ENCODE data around the gene GMDS. TPM values are rescaled to one million over a fixed set of nuclear protein-coding genes. Genes with fewer than 3 reads are reported as not detected.

The GMDS gene
- total RNA-seq, 4 donors from 2014 or later, result 8.7 to 23.1 (median 18.4) TPM

DNA sequence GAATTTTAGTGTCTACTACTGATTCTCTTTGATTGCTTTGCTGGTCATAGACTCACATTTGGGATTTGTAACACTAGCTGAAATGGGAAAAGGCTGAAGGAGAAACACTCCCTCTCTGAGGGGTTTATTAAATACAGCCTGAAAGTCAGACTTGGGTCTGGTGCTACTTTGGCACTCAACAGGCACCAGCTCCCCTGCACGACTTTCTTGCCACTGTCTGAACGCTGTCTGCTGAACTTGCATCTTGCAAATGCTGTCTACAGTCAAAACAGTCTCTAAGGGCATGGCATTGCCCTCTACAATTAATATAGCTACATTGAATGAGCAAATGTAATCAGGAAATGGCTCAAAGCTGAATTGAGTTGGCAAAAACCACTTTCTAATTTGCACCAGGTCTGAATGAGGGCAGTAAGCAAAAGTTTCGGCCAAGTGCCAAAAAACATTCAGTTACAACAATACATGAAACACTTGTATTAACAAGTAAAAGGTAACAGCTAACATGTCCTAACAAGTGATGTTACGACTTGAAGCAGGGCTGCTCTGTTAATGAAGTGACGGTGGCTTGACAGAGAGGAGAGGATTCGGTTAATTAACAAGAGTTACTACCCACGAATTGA lies 516.2 kb downstream of the GMDS start:
- no peak overlapping the region for H3K4me3 ChIP-seq (ENCODE audit: low read depth, poor library complexity, severe bottlenecking)
- WGBS, 2 donors, result 55 to 60% methylated on average over 7 of the region's 7 CpGs
- DNase-seq (ENCODE audit: low spot score in 2 of 2), result no peak
- TF ChIP-seq, protein P1, sequence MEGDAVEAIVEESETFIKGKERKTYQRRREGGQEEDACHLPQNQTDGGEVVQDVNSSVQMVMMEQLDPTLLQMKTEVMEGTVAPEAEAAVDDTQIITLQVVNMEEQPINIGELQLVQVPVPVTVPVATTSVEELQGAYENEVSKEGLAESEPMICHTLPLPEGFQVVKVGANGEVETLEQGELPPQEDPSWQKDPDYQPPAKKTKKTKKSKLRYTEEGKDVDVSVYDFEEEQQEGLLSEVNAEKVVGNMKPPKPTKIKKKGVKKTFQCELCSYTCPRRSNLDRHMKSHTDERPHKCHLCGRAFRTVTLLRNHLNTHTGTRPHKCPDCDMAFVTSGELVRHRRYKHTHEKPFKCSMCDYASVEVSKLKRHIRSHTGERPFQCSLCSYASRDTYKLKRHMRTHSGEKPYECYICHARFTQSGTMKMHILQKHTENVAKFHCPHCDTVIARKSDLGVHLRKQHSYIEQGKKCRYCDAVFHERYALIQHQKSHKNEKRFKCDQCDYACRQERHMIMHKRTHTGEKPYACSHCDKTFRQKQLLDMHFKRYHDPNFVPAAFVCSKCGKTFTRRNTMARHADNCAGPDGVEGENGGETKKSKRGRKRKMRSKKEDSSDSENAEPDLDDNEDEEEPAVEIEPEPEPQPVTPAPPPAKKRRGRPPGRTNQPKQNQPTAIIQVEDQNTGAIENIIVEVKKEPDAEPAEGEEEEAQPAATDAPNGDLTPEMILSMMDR (IDR thresholded peaks at IDR 0.05), result no peak
- no peak for TF ChIP-seq POLR2A (IDR thresholded peaks at IDR 0.05)
- intact Hi-C loops (cut with DNase I; ENCODE audit: low total_unique reads), result no loop called here

DNA sequence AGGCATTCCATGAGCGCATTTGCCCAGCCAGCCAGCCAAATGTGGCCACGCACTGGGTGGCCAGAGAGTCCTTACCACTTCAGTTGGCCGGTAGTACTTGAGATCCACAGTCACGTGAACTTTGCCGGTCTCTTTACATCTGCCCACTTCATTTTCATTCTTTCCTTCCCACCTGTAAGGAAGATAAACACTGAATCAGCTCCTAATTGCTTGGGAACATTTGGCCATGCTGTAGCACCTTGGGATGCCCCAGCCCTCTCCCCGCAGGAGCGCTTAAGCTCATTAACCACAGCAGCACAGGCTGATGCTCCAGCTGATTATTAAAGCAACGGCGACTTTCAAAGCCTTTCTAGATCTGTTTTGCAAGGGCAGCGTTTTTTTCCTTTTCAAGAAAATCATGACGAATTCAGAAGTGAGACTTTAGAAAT lies 519.0 kb downstream of the GMDS start:
- no peak for DNase-seq (ENCODE audit: low spot score in 2 of 2)
- TF ChIP-seq, protein P1 (IDR thresholded peaks at IDR 0.05), result no peak
- TF ChIP-seq POLR2A (IDR thresholded peaks at IDR 0.05), result no peak
- no peak overlapping the region for H3K4me3 ChIP-seq (ENCODE audit: low read depth, poor library complexity, severe bottlenecking)
- intact Hi-C loops (cut with DNase I; ENCODE audit: low total_unique reads), result no loop called here
- 78 to 91% methylated on average over 11 of the region's 11 CpGs for WGBS, 2 donors

DNA sequence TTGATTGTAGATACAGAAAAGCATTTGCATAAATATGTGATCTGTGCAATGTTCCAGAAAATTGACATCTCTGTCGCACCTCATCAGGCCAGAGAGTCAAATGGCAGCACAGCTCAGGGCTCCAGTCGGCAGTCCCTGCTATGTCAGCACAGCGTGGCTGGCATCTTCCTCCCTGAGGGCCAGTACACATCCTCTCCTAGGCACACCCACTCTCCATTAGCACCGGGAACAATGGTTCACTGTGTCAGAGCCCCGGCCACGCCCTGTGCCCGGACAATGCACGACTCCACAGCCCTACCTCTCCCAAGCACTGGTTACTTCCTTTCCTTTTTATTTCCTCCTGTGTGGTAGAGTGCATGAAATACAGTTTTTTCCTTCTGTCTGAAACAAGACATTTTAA lies 520.8 kb downstream of the GMDS start:
- intact Hi-C loops (cut with DNase I; ENCODE audit: low total_unique reads), result no loop called here
- peak; percentile 42 to 91 for DNase-seq (ENCODE audit: low spot score in 2 of 2)
- TF ChIP-seq, protein P1 (IDR thresholded peaks at IDR 0.05), result no peak
- no peak for TF ChIP-seq POLR2A (IDR thresholded peaks at IDR 0.05)
- no peak overlapping the region for H3K4me3 ChIP-seq (ENCODE audit: low read depth, poor library complexity, severe bottlenecking)
- 67 to 68% methylated on average over 8 of the region's 8 CpGs for WGBS, 2 donors

DNA sequence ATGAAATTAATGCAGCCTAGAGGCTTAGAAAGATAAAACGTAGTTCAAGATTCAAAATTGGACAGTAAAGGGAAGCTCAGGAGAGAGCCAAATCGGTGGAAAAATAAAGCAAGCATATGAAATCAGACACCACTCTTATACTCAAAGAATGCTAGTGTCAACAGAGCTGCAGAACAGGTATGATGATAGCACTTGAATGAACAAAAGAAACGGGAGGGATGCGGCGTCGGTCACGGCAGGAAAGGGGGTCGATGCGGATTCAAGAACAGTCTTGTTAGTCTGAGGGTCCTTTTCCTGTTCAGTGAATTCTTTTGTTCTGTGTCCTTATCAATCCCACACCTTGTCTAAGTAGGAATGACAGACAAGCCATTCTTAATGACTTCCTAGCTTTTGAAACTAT lies 521.3 kb downstream of the GMDS start:
- WGBS, 2 donors, result 69 to 76% methylated on average over 9 of the region's 9 CpGs
- DNase-seq (ENCODE audit: low spot score in 2 of 2), result no peak
- no peak for TF ChIP-seq POLR2A (IDR thresholded peaks at IDR 0.05)
- TF ChIP-seq, protein P1 (IDR thresholded peaks at IDR 0.05), result no peak
- intact Hi-C loops (cut with DNase I; ENCODE audit: low total_unique reads), result no loop called here
- no peak overlapping the region for H3K4me3 ChIP-seq (ENCODE audit: low read depth, poor library complexity, severe bottlenecking)

DNA sequence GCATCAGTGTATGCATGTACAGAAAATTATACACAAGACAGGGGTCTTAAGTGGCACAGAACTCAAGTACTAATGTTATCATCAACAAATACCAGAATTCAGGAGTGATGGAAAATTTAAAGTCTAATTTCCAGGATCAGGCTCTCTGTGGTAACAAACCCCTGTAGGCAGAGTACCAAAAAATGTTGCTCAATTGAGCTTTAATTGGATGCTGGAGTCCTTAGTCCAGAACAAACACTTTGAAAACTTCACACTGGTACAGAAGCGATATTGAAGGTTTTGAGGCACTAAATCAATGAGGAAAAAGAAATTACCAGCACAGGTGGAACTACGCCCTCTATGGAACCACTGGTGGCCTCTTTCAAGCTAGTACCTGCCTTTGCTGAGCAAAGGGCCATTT lies 522.6 kb downstream of the GMDS start:
- WGBS, 2 donors, result 85% methylated on average over 2 of the region's 2 CpGs
- DNase-seq (ENCODE audit: low spot score in 2 of 2), result no peak
- TF ChIP-seq, protein P1 (IDR thresholded peaks at IDR 0.05), result no peak
- TF ChIP-seq POLR2A (IDR thresholded peaks at IDR 0.05), result no peak
- intact Hi-C loops (cut with DNase I; ENCODE audit: low total_unique reads), result no loop called here
- H3K4me3 ChIP-seq (ENCODE audit: low read depth, poor library complexity, severe bottlenecking), result no peak overlapping the region
